Activated CD4-positive, alpha-beta T cell treated with anti-CD3 and anti-CD28 coated beads, Interleukin-2, amount 50 U/mL, for 48 hours (primary cell): ENCODE data around the gene TIE1.

Experiments used
- DNase-seq, 2 experiments: peaks; one replicate each; pipeline ENCODE4 v3.0.0-alpha.2; 2020

Gene TIE1

DNA sequence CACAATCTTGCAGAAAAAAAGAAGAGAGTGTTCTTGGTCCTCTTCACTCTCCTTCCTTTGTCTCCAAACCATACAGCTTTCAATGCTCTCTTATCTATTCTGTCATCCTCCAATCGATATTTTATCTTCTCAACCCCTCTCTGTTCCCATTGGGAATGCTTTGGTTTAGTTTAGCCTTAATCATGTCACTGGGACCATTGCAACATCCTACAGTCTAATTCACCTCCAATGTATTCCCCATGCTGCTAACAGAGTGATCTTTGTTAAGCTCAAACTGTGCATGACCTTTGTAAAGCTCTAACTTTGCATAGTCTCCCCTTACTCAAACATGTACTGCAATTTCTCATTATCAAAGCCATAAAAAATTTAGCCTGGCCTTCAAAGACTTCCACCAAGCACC is 39.8 kb downstream of the TIE1 start:
- no peak for DNase-seq

DNA sequence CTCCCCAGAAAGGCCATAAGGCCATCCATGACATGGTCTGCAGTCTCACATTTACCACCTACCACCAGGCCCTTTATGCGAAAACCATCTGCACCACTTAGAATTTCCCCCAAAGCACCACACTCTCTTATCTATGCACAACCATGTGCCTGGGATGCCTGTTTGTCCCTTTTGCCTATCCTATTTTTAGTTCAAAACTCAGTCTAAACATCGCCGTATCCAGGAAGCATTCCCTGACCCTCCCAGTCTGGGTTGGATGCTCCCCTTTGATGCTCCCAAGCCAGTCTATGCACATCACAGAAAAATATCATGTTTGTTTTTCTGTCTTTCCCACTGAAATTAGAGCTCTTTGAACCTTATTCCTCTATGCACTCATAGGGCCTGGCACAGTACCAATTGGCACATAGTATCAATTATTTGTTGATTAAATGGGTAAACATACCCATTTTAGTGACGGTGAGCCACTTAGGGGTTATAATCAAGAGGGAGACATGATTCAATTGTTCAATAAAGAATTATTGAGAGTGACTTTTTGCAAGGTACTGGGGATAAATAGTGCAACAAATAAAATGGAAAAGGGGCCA is 43.6 kb downstream of the TIE1 start:
- DNase-seq = no peak

DNA sequence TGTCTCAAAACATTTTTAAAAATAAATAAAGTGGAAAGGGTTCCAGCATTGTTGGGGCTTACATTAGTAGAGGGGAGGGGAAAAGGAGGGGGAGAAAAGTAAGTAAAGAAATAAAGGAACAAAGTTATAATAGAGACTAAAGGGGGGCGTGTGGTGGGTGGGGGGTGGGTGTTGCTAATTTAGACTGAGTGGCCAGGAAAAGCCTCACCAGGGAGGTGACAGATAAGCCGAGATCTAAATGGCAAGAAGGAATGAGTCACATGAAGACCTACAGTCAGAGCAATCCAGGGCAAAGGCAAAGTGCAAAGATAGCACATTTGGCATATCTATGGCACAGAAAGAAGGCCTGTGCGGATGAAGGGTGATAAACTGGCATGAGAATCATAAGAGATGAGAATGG is 44.3 kb downstream of the TIE1 start:
- no peak for DNase-seq

DNA sequence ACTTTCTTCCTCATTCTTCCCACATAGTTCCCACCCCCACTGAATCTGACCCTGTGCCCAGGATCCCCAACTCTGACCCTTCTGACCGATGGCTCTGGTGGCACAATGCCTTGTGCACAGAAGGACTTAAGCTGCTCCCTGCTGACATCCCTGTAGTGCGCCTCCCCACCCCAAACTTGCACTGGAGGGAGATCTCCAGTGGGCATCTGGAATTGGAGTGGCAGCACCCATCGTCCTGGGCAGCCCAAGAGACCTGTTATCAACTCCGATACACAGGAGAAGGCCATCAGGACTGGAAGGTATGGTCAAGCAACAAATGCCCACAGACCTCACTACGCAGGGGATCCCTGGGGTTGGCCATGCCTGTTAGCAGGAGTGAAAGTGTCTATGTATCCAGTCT is 45.9 kb downstream of the TIE1 start:
- no peak for DNase-seq

DNA sequence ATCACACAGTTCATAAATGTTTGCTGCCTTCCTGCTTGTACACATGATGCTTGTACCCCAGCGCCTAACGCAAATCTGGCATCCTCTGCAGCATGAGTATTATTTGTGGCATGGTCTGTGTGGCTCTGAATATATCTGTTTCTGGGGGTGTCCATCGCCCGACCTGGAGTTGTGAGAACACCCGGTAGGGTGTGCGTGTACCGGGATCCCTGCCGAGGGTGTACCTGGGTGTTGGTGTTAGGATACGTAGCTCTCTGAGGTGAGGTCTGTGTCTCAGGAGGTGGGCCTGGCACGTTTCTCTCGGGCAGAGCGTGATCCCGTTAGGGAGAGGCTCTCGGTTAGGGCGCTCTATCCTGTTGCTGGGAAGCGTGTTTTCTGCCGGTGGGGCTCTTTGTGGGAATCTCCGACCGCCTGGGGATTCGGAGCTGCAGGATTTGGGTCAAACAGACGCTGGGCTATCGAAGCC is 47.6 kb downstream of the TIE1 start:
- no peak for DNase-seq

DNA sequence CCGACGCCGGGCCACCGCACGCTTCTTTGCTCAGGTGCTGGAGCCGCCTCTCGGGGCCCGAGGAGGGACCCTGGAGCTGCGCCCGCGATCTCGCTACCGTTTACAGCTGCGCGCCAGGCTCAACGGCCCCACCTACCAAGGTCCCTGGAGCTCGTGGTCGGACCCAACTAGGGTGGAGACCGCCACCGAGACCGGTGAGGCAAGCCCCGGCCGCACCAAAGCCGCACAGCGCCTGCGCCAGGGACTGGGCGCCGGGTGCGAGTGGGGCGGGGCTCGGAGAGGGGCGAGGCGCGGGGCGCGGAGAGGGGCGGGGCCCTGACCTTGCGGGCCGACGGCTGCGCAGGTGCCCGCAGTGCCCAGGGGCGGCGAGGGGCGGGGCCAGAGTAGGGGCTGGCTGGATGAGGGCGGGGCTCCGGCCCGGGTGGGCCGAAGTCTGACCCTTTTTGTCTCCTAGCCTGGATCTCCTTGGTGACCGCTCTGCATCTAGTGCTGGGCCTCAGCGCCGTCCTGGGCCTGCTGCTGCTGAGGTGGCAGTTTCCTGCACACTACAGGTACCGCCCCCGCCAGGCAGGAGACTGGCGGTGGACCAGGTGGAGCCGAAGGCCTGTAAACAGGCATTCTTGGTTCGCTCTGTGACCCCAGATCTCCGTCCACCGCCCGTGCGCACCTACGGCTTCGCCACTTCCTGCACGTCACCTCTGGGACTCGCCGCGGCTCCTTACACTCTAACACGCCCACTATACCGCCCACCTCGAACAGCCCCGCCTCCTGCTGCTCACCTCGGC is 48.2 kb downstream of the TIE1 start:
- DNase-seq = peak; percentile 58 to 59

DNA sequence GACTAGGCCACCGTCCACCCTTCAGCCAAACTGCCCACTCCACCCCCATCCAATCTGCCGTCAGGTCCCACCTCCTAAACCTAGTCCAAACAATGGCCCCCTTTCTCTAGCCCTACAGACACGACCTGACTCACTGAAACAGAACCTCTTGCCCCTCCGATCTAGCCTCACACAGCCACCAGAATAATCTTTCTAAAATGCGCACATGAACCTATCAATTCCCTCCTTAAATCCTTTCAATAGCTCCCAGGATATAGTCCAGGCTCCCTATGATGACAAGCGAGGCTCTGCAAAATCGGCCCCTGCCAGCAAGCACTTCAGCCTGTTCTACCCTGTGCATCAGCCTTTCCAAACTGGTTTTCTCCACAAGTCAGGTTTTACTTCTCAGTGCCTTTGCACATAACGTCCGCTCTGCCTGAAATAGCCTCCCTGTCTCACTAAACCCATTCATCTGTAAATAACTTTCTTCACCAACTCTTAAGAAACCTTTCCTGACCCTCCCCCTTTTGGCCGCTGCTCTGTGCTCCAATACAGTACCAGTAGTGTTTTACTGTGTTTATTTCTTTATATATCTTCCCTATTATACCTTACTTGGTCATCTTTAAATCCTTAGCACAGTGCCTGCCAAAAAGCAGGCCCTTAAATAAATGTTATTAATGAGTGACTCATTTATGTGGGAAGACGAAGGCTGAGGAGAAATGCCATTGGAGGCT is 49.0 kb downstream of the TIE1 start:
- DNase-seq = no peak

DNA sequence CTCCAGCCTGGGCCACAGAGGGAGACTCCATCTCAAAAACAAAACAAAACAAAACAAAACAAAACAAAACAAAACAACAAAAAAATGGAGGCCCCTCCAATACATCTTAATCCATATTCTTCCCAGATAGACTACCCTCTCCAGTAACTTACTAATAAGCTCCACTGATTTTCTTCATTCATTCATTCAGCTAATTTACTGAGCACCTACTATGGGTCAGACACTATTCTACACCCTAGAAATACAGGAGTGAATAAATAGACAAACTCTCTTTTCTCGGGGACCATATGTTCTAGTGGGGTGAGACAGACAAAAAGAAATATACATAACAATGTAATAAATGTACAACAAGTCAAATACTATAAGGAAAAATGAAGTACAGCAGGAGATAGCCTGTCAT is 50.2 kb downstream of the TIE1 start:
- DNase-seq = no peak

DNA sequence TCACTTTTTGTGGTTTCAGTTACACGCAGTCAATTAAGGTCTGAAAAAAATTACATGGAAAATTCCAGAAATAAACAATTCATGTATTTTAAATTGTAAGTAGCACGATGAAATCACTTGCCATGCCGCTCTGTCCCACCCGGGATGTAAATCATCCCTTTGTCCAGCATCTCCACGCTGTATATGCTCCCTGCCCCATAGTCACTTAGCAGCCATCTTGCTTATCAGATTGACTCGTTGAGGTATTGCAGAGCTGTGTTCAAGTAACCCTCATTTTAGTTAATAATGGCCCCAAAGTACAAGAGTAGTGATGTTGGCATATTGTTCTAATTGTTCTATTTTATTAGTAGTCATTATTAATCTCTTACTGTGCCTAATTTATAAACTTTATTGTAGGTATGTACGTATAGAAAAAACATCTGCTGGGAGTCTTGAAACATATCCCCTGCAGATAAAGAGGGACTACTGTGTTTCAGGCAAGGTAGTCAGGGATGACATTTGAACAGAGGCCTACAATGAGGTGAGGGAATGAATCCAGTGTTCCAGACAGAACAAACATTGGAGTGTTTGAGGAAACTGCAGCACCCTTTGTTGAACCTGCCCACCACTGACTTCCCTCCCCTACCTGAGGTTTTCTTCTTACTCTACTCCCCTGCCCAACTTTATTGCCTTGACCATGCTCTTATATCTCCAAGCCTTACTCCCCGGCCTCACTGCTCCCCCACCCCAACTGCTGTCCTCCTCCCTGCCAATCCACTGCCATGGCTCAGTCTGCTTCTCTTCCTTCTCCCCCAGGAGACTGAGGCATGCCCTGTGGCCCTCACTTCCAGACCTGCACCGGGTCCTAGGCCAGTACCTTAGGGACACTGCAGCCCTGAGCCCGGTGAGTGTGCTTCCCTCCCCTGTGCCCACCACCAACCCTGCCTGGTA is 50.9 kb downstream of the TIE1 start:
- DNase-seq = no peak

DNA sequence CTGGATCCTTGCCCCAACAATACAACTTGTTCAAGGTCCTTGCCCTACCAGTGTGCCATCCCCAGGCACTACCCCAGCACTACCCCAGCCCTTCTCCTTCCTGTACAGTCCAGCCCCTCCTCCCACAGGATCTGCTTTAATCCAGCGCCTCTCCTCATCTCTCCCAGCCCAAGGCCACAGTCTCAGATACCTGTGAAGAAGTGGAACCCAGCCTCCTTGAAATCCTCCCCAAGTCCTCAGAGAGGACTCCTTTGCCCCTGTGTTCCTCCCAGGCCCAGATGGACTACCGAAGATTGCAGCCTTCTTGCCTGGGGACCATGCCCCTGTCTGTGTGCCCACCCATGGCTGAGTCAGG is 51.5 kb downstream of the TIE1 start:
- no peak for DNase-seq

DNA sequence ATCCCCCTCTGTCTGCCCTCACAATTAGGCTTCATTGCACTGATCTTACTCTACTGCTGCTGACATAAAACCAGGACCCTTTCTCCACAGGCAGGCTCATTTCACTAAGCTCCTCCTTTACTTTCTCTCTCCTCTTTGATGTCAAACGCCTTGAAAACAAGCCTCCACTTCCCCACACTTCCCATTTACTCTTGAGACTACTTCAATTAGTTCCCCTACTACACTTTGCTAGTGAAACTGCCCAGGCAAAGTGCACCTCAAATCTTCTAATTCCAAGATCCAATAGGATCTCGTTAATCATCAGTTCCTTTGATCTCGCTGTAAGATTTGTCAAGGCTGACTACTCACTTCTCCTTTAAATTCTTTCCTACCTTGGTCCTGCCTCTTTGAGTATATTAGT is 52.1 kb downstream of the TIE1 start:
- no peak for DNase-seq

DNA sequence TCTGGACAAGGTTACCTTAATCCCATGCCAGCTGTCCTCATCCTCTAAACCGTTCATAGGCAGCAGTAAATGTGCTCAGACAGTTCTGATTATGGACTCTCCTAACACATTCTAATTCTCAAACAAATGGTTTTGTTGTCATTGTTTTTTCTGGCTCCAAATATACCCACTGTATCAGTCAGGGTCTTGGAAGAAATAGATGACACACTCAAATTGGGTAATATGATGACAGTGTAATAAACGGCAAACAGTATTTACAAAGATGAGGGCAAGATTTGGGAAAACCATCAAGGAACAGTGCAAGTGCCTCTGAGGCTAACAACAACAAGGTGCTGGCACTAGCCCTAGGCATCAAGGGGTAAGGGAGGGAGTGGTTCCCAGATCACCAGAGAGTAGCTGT is 53.7 kb downstream of the TIE1 start:
- DNase-seq = no peak

DNA sequence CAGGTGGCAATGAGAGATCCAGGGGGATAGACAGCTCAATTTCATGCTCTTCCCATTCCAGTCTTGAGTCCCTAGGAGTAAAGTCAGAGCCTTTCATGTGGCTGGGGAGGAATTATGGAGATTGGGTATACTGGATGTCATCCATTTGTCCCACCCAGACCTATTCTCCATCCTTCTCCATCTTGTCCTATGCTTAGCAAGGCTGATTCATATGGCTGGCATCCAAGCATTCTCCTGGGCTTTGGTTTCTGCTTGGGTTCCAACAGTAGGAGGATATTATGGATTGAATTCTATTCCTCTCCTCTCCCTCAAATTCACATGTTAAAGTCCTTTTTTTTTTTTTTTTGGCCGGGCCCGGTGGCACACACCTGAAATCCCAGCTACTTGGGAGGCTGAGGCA is 54.2 kb downstream of the TIE1 start:
- no peak for DNase-seq

DNA sequence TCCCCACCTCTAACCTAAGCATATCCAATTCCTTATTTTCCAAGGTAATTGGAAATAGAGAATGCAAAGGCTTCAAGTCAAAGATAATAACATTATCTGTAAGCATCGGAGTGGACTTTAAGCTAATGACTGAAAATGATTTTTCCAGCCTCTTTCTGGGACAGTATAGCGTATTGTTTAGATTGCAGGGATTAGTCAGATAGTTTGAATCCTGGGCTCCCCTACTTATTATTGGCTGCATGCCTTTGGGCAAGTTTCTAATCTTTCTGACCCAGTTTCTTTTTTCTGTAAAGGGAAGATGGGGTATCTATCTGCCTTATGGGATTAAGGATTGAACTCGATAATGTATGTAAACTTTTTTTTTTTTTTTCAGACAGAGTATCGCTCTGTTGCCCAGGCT is 56.5 kb downstream of the TIE1 start:
- no peak for DNase-seq

DNA sequence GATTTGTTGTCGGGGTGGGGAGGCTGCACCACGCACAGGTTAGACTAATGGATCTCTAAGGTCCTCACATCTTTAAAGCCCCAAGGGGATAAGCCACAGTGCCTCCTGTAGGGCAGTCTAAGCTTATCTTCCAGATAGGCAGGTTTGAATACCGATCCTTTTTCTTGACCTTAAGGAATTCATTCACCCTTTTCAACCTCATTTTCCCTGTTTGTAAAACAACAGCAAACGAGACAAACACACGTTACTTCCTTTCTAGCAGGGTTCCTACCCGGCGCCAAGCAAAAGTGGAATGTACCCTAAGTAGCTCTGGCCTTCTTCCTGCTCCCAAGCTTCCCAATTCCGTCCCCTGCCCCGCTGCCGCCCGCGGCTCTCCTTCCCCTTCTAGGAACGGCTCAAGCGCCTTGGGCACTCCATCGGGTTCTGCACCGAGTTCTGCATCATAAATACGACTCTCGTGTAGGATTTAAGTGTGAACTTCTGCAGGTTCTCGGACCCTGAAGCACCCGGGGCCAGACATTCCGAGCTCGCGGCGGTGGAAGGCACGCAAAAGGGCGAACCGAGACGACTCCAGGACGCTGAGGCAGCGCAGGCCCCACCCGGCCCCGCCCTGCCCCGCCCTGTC is 57.5 kb downstream of the TIE1 start:
- DNase-seq = peak; percentile 25 to 36

DNA sequence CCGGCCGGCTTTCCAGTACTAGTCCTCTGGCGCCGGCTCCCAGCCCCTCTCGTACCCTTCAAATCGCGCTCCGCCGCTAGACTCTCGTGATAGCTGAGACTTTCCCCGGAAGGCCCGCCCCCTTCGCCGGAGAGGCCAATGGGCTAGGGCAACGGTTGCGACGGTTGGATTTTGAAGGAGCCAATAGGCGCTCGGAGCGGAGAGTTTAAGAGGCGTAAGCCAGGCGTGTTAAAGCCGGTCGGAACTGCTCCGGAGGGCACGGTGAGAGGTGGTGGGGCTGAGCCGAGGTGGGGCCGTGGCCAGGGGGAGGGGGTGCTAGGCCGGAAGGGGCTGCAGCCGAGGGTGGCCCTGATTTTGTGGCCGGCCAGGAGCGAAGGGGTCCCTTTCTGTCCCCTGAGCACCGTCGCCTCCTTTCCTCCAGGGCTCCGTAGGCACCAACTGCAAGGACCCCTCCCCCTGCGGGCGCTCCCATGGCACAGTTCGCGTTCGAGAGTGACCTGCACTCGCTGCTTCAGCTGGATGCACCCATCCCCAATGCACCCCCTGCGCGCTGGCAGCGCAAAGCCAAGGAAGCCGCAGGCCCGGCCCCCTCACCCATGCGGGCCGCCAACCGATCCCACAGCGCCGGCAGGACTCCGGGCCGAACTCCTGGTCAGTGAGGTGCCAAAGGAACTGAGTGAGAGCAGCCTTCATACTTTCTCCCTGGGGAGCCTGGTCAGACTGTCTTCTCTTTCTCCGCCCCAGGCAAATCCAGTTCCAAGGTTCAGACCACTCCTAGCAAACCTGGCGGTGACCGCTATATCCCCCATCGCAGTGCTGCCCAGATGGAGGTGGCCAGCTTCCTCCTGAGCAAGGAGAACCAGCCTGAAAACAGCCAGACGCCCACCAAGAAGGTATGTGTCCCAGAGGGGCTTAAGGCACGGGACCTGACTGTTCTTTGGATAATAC is 58.2 kb downstream of the TIE1 start, which contains the start of gene CDC20:
CDC20 (plus strand) TSS at position 236 of the 948 bp plus-strand sequence; CDS start at position 471, 235 bp downstream.
- DNase-seq = peak; percentile 100

DNA sequence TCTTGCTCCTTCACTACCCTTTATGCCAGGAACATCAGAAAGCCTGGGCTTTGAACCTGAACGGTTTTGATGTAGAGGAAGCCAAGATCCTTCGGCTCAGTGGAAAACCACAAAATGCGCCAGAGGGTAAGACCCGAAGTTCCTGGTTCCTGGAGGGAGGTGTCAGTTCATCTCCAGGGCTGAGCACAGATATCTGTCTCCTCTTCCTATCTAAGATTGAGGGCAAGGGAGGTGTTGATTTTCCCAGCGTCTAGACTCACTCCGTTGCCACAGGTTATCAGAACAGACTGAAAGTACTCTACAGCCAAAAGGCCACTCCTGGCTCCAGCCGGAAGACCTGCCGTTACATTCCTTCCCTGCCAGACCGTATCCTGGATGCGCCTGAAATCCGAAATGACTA is 58.9 kb downstream of the TIE1 start:
- DNase-seq = no peak

DNA sequence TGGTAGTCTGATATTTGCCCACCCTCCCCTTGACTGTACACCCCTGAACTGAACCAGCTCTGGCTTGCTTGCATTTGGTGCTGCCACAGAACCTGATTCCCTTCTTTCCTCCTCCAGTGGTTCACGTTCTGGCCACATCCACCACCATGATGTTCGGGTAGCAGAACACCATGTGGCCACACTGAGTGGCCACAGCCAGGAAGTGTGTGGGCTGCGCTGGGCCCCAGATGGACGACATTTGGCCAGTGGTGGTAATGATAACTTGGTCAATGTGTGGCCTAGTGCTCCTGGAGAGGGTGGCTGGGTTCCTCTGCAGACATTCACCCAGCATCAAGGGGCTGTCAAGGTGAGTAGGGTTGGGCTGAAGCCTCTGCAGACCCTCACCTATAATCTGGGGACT is 59.8 kb downstream of the TIE1 start:
- no peak for DNase-seq

DNA sequence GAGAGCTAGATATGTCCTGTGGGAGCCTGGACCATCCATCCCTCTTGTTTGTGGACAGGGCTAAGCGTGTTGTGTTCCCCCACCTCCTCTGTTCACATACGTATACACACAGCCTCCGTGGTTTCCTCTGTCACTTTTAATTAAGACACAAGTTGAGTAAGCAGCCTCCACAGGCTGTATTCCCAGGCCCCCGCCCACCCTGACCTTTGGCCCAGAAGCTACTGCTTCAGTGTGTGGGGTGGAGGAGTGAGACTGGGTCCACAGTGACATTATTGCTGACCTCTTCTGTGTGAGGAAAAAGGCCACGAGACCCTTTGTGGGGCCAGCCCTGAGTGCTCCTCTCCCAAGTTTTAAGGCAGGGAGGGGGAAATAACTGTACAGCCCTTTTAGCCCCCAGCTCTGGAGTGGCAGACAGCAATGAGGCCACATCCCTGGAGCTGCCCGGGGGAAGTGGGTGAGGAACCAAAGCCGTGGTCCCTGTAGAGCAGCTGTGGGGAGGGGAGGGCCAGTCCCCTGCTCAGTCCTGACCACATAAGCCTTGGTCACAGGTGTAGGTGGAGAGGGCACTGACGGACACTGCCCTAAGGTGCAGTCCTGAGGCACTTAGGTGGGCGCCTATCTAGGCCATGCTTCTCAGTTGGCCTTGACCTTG is 62.6 kb downstream of the TIE1 start:
- DNase-seq = peak in 1 of 2 experiments; percentile 20

DNA sequence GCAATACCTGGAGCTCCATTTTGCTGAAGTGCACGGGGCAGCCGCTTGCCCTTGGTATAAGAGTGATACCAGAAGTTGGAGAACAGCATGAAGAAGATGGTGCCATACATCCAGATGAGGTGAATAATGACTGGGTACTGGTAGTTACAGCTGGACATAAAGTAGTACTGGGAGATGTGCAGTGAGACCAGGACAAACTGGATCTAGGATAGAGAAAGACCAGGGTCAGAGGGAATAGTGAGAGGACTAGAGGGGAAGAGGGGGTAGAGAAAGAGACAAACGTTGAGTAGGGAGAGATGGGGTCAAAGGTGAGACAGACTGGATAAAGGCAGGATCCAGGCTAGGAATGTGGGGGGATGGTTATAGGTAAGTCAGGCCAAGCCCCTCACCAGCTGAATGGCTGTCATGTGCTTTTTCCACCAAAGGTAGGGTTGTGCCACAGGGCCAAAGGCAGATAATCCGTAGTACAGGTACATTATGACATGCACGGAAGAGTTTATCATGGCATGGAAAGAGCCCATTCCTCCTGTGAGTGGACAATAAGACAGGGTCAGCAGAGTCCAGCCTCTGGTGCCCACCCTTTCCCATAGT is 63.2 kb downstream of the TIE1 start:
- DNase-seq = no peak
